Epithelial cell of alveolus of lung (primary cell): Measurements from ENCODE around the gene FBXL12. TPM values are rescaled to one million over a fixed set of nuclear protein-coding genes. Genes with fewer than 3 reads are reported as not detected.

Experiments
- total RNA-seq: library from RNA; depleted of rRNA; stranded (reverse); fragments of >200 nt; gene quantifications from 2 replicates; pipeline ENCODE4 v1.2.1, GENCODE V29; 2015

Gene FBXL12, protein sequence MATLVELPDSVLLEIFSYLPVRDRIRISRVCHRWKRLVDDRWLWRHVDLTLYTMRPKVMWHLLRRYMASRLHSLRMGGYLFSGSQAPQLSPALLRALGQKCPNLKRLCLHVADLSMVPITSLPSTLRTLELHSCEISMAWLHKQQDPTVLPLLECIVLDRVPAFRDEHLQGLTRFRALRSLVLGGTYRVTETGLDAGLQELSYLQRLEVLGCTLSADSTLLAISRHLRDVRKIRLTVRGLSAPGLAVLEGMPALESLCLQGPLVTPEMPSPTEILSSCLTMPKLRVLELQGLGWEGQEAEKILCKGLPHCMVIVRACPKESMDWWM
- total RNA-seq, result 18.2 and 30.8 TPM in 2 replicates

GRCh38 chr19:9818734-9819595 is at the start of gene FBXL12:
Gene FBXL12, minus strand, starts transcription at chr19:9819079. Its CDS starts 266 bp downstream, at chr19:9818813.

GRCh38 chr19:9834726-9835506 is 16.0 kb upstream of the FBXL12 start, which contains the start of gene PIN1:
Gene PIN1, plus strand, starts transcription at chr19:9835318. Its CDS starts 27 bp downstream, at chr19:9835345.

DNA sequence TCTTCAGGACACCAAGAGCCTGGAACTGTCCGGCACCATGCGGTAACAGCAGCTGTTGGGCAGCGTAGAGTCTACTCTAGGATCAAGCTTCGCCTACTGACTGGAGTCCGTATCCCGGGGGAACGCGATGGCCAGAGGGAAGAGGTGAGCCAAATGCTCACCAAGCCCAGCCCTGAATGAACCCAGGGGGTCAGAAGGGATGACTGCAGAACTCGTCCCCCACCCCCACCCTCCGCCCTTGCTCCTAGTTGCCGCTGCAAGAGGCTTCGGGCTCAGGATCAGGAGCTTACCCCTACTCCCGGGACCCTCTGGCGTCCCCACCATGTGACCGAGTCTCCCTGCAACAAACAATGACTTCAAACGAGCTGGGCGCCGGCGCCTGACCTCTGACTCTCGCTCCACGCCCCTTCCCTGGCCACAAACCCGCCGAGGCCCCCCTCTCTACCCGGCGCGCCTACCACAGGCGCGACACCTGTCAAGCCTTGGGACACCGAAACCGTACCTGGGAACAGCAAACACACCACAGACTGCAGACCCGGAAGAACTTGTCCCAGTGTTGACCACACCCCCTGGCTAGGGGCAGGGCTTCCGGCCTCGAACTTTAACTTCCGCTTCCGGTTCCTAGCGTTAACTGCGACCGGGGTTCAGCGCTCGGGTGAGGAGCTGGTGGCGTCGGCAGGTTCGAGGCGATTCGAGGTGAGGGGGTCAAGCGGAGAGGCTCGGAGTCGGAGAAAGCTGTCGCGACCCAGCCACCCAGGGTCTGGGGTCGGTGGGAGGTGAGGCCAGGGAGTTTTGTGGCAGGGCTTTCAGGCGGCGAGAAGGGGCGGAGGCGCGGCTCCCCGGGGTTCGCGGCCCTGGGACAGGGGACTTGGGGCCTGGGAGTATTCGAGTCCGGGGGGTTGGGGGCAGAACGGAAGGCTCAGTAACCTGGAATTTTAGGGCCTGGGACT is 8.7 kb upstream of the FBXL12 start, which contains the start of gene UBL5:
UBL5 (plus strand) TSS at position 630 of the 950 bp plus-strand sequence. CDS start 420 bp downstream, outside the sequence.

GRCh38 chr19:9768175-9769112 is 50.4 kb downstream of the FBXL12 start, which contains the start of gene ZNF846:
Gene ZNF846, minus strand, starts transcription at chr19:9768738. Its CDS starts 3,788 bp downstream, at chr19:9764950.

Other genes with a start within 250 kb of the FBXL12 start
- gene ZNF121, start 234.6 kb downstream of the FBXL12 start, total RNA-seq, result 16.9 and 23.9 TPM in 2 replicates
- gene ZNF561, start 197.8 kb downstream of the FBXL12 start, total RNA-seq, result 34.6 and 37.1 TPM in 2 replicates
- gene ZNF562, start 144.0 kb downstream of the FBXL12 start, total RNA-seq, result 11.2 and 18.4 TPM in 2 replicates
- gene ZNF846, start 50.3 kb downstream of the FBXL12 start, total RNA-seq, result 5.4 and 5.7 TPM in 2 replicates
- gene UBL5, start 8.8 kb upstream of the FBXL12 start, total RNA-seq, result 401 and 631 TPM in 2 replicates
- 109 and 156 TPM in 2 replicates for gene PIN1, start 16.2 kb upstream of the FBXL12 start, total RNA-seq
- gene OLFM2, start 117.4 kb upstream of the FBXL12 start, total RNA-seq, result 2.8 and 25.9 TPM in 2 replicates
- gene COL5A3, start 191.4 kb upstream of the FBXL12 start, total RNA-seq, result 7.7 and 8.4 TPM in 2 replicates
- not detected in 2 replicates for gene RDH8, start 194.4 kb upstream of the FBXL12 start, total RNA-seq